ENCODE data around the gene CUX1. TPM values are rescaled to one million over a fixed set of nuclear protein-coding genes. Genes with fewer than 3 reads are reported as not detected.

CUX1 gene
- total and polyA plus RNA-seq, 10 of the 15 experiments (the other 5 are each of a cell fraction or from before 2014, with no cell fraction given) = 6.1 to 48.6 (median 25.9) TPM

GRCh38 chr7:102222445-102222844 lies 405.0 kb downstream of the CUX1 start (continued):
- TF ChIP-seq PRDM15 (CRISPR knock-in tag; IDR thresholded peaks at IDR 0.05) = no peak
- no peak for TF ChIP-seq GATAD2B (conservative IDR thresholded peaks at IDR 0.05; ENCODE audit: low read depth)
- no peak for TF ChIP-seq ZNF592 (IDR thresholded peaks at IDR 0.05)
- TF ChIP-seq STAT1 (conservative IDR thresholded peaks at IDR 0.05) = no peak

- Histone ChIP-seq H3K79me2 (ENCODE audit: control insufficient read depth, insufficient read depth, low read length) (no peaks in the 10 kb centered on the region), H3K27ac (ENCODE audit: control insufficient read depth, insufficient read depth) (no peak overlapping the region), H3K9me3 (replicated peaks; ENCODE audit: control insufficient read depth, insufficient read depth, low read length) (no peaks in the 10 kb centered on the region), H4K20me1 (ENCODE audit: control insufficient read depth, insufficient read depth) (no peaks in the 10 kb centered on the region), H3K9ac (ENCODE audit: control insufficient read depth, insufficient read depth, low read length) (no peak overlapping the region), H3K4me1 (ENCODE audit: control insufficient read depth, insufficient read depth, low read length) (no peaks in the 10 kb centered on the region), H3K4me3 (no peak overlapping the region), H2AFZ (ENCODE audit: control insufficient read depth, low read depth, low read length) (no peak overlapping the region), H3K27me3 (replicated peaks in 1 of 2; ENCODE audit: control insufficient read depth in 2 of 2, insufficient read depth in 2 of 2, low read length in 1 of 2) (no peaks in the 10 kb centered on the region), H3K36me3 (ENCODE audit: control insufficient read depth in 2 of 2, insufficient read depth in 2 of 2, low read length in 1 of 2) (peaks cover 3 to 6% of the 10 kb centered on the region in 2 experiments), H3K4me2 (ENCODE audit: control insufficient read depth, insufficient read depth) (no peak overlapping the region)
- ATAC-seq (no peak), DNase-seq (ENCODE audit: low read depth, low spot score) (no peak), FAIRE-seq (no peak)
- ChIA-PET RAD21 (ENCODE audit: unreplicated experiment) (no interaction called here), SMC1A (ENCODE audit: uncharacterized antibody, unreplicated experiment) (no interaction called here), CTCF (no interaction called here), POLR2A (no interaction called here)
- in situ Hi-C loops (cut with MboI) (no loop called here), intact Hi-C loops (cut with micrococcal nuclease; ENCODE audit: unreplicated experiment) (no loop called here)
- TF ChIP-seq, protein P1, sequence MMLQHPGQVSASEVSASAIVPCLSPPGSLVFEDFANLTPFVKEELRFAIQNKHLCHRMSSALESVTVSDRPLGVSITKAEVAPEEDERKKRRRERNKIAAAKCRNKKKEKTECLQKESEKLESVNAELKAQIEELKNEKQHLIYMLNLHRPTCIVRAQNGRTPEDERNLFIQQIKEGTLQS (IDR thresholded peaks at IDR 0.05; ENCODE audit: borderline replicate concordance, extremely low read depth, low read depth, low read length) = no peak
- TF ChIP-seq RELA (IDR thresholded peaks at IDR 0.05; ENCODE audit: borderline replicate concordance, partially characterized antibody) (no peak), PML (IDR thresholded peaks at IDR 0.05; ENCODE audit: low read length) (no peak), RFX5 (IDR thresholded peaks at IDR 0.05; ENCODE audit: low read depth, low read length) (no peak), KAT2A (conservative IDR thresholded peaks at IDR 0.05; ENCODE audit: control insufficient read depth, low read depth, low read length) (no peak)
- TF ChIP-seq, protein P2, sequence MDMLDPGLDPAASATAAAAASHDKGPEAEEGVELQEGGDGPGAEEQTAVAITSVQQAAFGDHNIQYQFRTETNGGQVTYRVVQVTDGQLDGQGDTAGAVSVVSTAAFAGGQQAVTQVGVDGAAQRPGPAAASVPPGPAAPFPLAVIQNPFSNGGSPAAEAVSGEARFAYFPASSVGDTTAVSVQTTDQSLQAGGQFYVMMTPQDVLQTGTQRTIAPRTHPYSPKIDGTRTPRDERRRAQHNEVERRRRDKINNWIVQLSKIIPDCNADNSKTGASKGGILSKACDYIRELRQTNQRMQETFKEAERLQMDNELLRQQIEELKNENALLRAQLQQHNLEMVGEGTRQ (IDR thresholded peaks at IDR 0.05; ENCODE audit: borderline replicate concordance, low read depth, low read length) = no peak
- TF ChIP-seq, protein P3, sequence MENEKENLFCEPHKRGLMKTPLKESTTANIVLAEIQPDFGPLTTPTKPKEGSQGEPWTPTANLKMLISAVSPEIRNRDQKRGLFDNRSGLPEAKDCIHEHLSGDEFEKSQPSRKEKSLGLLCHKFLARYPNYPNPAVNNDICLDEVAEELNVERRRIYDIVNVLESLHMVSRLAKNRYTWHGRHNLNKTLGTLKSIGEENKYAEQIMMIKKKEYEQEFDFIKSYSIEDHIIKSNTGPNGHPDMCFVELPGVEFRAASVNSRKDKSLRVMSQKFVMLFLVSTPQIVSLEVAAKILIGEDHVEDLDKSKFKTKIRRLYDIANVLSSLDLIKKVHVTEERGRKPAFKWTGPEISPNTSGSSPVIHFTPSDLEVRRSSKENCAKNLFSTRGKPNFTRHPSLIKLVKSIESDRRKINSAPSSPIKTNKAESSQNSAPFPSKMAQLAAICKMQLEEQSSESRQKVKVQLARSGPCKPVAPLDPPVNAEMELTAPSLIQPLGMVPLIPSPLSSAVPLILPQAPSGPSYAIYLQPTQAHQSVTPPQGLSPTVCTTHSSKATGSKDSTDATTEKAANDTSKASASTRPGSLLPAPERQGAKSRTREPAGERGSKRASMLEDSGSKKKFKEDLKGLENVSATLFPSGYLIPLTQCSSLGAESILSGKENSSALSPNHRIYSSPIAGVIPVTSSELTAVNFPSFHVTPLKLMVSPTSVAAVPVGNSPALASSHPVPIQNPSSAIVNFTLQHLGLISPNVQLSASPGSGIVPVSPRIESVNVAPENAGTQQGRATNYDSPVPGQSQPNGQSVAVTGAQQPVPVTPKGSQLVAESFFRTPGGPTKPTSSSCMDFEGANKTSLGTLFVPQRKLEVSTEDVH (IDR thresholded peaks at IDR 0.05; ENCODE audit: low read depth, partially characterized antibody) = no peak
- 84% methylated on average over 5 of the region's 5 CpGs for WGBS (ENCODE audit: insufficient coverage, insufficient replicate concordance, low lambda C conversion rate, missing lambda C conversion rate)
- no TSS peak for BruUV-seq (replicated peaks)
These were observed 405.8 kb downstream of the CUX1 start for GRCh38 chr7:102223184-102223583.
